Gastroesophageal sphincter (tissue), 3 donors: ENCODE data around the gene ARHGAP8.

ENCODE experiments used
- CTCF ChIP-seq, 4 experiments: fragments of 200-600 bp in 2 of 4; fragments of 450-650 bp in 2 of 4; sonication (generic) in 1 of 4; IDR thresholded peaks; one replicate each; pipeline ENCODE4 v1.5.1; 2017 to 2019; ENCODE audit warnings: antibody characterized with exemption in 4 of 4, mild to moderate bottlenecking in 2 of 4, moderate library complexity in 2 of 4
- POLR2A ChIP-seq, 2 donors: fragments of 450-650 bp; IDR thresholded peaks; one replicate each; pipeline ENCODE4 v1.6.1; 2017; ENCODE audit warnings: antibody characterized with exemption in 2 of 2, mild to moderate bottlenecking in 2 of 2, moderate library complexity in 1 of 2

- TF ChIP-seq CTCF (IDR thresholded peaks at IDR 0.05) (no peak), POLR2A (IDR thresholded peaks at IDR 0.05) (no peak)
Measured at GRCh38 chr22:44862281-44862680, 109.9 kb downstream of the ARHGAP8 start.
